Stimulated activated naive CD4-positive, alpha-beta T cell treated with Interleukin-2 at 50 U/mL for 16 hours (primary cell): ENCODE data around the gene RAB10.
"Not testable (repeated sequence)": the region's sequence is repeated elsewhere in the genome, so short reads cannot be mapped to it uniquely, and the experiment has no call there.

Experiments
- DNase-seq: peaks from one replicate; lab custom pipeline; 2025; lab: John Stamatoyannopoulos, UW

Gene RAB10

DNA sequence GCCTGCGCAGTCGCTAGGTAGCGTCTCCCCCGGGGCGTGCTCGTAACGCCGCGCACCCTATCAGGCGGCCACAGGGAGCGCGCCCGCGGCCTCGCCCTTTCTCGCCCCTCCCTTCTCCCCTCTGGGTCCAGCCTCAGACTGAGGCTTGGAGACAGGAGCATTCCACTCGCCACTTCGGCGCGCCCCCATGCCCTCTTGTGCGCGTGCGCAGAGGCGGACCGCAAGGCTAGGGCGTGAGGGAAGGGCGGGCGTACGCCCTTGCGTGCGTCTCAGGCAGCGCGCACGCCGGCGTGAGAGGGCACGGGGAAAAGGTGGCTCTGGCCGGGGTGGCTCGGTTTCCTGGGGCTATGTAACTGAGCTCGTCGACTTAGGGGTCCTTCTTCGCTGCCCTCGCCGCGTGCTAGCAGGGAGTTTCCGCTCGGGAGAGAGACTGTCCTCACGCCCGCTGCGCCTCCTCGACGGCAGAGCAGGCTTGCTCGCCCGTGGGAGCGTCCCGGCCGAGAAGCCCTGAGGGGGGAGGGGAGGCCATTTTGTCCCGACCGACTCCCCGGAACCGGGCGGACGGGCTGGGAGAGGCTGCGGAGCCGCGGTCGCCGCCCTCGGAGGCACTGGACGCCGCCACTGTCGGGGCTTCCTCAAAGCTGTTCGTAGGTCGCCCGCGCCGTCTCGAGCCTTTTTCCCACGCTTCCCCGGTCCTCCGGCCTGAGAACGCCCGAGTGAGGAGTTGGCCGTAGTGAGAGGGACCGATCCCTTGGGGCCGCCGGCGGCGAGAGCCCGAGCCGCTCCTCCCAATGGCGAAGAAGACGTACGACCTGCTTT is at the start of gene RAB10:
RAB10 (plus strand) TSS at position 267 of the 819 bp plus-strand sequence; CDS start at position 792, 525 bp downstream.
- peak; percentile 99 for DNase-seq

DNA sequence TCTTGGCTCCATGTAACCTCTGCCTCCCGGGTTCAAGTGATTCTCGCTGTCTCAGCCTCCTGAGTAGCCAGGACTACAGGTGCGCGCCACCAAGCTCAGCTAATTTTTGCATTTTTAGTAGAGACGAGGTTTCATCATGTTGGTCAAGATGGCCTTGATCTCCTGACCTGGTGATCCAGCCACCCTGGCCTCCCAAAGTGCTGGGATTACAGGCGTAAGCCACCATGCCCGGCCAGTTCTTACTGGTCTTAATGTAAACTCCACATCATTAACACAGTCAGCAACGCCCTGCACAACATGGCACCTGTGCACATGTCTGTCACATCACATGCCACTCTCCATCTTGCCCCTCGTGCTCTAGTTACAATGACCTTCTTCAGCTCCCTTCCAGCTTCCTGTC is 45.8 kb upstream of the RAB10 start:
- no peak for DNase-seq

GRCh38 chr2:25989154-25989553 is 44.7 kb upstream of the RAB10 start:
- DNase-seq = no peak

GRCh38 chr2:25991965-25992364 is 41.9 kb upstream of the RAB10 start:
- DNase-seq = no peak

DNA sequence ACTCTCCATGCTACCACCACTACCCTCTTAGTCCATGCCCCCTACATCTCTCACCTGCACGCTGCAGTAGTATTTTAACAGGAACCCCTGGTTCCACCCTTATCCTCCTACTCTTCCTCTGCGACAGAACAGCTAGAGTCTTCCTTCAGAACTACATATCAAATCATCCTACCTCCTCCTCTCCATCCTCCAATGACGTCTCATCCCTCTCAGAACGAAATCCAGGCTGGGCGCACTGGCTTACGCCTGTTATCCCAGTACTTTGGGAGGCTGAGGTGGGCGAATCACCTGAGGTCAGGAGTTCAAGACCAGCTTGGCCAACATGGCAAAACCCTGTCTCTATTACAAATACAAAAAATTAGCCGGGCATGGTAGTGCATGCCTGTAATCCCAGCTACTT is 41.3 kb upstream of the RAB10 start:
- no peak for DNase-seq

DNA sequence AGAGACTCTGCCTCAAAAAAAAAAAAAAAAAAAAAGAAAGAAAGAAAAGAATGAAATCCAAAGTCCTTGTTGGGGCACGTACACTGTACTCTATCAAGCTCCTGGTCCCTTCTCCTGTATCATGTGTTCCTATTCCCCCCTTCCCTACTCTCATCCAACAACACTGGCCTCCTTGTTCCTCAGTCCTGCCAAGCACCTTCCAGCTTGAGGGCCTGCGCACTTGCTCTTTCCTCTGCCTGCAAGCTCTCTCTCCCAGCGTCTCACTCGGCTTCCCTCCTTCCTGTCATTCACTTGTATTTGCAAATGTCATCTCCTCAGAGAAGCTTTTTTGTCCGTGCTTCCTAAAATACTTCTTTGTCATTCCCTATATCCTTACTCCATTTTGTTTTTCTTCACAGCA is 40.8 kb upstream of the RAB10 start:
- no peak for DNase-seq

GRCh38 chr2:25994509-25994908 is 39.4 kb upstream of the RAB10 start:
- DNase-seq = no peak

GRCh38 chr2:25996844-25997243 is 37.0 kb upstream of the RAB10 start:
- no peak for DNase-seq

DNA sequence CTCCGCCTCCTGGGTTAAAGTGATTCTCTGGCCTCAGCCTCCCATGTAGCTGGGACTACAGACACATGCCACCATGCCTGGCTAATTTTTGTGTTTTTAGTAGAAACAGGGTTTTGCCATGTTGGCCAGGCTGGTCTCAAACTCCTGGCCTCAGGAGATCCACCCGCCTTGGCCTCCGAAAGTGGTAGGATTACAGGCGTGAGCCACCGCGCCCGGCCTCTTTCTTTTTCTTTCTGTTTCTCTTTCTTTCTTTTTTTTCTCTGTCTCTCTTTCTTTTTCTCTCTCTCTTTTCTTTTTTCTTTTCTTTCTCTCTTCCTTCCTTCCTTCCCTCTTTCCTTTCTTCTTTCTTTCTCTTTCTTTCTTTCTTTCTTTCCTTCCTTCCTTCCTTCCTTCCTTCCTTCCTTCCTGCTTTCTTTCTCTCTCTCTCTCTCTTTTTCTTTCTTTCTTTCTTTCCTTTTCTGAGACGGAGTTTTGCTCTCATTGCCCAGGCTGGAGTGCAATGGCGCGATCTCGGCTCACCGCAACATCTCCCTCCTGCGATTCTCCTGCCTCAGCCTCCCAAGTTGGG is 35.0 kb upstream of the RAB10 start:
- DNase-seq = not testable (repeated sequence)

- not testable (repeated sequence) for DNase-seq
These were observed 34.5 kb upstream of the RAB10 start for GRCh38 chr2:25999406-25999805.

DNA sequence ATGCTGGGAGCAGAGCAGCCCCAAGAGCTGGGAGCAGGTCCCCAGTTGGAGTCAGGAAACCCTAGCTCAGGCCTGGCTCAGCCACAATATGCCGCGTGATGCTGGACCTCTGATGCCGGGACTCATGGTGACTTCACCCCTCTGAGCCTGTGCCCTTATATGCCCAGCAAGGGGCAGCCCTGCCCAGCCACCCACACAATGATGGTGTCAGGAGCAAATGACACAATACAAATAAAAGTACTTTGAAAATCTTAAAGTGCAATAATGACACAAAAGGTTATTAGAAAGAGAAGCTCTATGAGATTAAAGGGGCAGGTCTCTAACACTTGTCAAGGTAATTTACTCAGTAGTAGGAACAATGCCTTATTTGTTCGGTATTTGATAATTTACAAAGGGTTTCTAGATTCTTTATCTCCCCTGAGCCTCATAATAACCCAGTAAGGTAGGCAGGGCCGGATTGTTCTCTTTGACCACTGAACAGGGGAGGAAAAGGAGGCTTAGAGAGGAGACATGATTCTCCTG is 33.3 kb upstream of the RAB10 start:
- DNase-seq = no peak

- DNase-seq = no peak
These were observed 32.0 kb upstream of the RAB10 start for GRCh38 chr2:26001743-26002351.

GRCh38 chr2:26002632-26003310 is 31.1 kb upstream of the RAB10 start:
- no peak for DNase-seq

DNA sequence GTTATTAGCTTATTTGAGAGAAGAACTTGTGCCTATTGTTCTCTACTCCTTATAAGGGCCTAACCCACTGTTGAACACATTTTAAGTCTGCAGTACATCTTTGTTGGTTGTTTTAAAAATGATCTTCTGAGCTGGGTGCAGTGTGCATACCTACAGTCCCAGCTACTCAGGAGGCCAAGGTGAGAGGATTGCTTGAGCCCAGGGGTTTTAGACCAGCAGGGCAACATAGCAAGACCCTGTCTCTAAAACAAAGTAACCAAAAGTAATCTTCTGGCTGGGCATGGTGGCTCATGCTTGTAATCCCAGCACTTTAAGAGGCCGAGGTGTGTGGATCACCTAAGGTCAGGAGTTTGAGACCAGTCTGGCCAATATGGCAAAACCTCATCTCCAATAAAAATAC is 25.8 kb upstream of the RAB10 start:
- no peak for DNase-seq

DNA sequence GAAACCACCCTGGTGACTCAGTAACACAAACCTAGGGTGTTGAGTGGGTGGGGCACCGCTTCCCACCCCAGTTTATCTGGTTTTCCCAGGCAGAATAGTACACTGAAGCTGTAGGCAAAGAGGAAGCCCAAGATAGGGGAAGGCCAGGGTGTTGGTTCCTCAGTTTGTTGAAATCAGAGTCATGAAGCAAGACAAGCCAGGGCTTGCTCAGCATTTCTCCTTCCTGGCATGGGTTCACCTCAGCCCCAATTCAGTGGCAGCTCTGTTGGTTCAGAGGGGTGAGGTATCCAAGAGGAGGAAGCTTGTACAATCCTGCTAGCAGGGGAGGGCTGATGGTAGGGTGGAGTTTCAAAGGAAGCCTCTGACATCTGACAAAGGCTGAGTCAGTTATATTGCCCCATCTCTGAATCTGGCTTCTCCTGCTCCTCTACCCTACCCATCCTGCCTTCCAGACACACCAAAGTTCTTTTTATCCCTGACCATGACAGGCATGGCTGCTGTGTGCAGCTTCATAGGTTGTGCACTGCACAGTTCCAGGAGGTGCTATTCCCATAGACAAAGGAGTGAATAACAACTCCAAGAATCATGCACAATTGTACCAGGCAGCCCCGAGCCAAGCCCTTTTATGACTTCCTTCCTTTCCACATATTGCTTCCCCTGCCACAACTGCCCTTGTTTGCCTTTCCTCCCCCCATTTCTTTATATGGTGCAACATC is 24.9 kb upstream of the RAB10 start:
- no peak for DNase-seq

DNA sequence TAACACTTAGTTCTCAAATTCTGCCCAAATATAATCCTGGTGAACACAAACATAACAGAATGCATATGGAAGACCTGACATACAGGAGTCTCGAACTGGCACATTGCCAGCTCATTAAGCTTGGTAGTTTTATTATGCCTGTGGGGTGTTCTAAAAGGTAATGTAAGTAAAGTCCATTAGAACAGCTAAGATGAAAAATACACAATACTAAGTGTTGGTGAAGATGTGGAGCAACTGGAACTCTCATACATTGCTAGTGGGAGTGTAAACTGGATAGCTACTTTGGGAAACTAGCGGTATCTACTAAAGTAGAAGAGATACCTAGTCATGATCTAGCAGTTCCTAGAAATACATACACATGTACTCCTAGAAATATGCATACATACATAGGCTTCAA is 24.3 kb upstream of the RAB10 start:
- DNase-seq = no peak

GRCh38 chr2:26010943-26011342 is 22.9 kb upstream of the RAB10 start:
- no peak for DNase-seq

- DNase-seq = no peak
These were observed 22.3 kb upstream of the RAB10 start for GRCh38 chr2:26011609-26011989.

DNA sequence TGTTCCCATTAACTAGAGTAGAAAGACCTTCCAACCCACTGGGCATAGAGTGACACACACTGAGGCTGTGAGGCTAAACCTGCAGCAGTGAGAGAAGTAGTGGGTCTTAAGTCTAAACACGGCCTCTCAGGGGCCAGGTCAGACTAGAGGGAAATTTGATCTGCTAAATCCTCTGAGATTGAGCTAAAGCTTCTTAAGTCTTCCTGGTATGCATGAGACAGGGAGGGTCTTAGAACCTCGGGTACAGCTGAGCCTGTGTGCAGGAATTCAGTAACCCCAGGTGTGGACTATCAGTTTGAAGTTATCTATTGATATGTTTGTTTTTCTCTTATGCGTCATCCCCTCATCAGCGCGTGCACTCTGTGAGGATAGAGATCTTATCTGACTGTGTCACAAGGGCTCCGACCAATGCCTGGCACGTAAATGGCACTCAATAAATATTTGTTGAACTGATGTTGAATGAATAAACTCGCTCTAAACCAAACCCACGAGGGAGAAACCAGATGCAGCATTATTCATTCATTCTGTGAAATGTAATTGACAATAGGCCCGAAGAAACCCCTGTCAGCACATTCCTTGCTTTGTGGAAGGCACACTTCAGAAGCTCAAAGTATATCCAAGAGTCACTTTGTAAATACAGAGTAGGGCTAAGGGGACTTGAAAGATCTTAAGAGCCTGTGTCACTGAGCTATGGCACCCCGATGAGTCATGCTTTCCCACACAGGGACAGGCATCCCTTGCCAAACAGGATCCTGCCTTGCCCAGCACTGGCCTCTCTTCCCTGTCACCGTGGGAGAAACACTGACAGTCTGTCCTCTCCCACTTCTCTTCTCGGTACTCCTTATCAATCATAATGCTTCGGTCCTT is 21.7 kb upstream of the RAB10 start:
- no peak for DNase-seq

DNA sequence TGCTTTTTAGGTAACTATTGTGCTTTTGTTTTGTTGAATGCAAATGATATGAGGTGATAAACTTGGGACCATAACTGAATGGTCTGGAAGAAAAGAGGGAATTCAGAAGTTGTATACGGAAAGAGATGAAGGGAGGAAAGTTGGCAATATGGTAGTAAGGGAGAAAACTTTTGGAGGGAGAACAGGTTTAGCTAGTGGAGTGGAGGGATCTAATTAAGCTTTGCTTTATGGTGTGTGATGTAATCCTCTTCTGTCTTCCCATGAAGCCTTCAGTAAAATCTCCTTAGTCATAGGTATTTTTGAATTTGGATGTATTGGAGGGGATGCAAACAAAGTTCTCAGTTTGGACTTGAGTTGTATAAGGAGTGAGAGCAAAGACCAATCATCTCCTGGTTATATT is 20.2 kb upstream of the RAB10 start:
- no peak for DNase-seq
